GM06990 (cell line): ENCODE results near the gene ADGRA3.

Experiments used
- DNase-seq: peaks from one replicate; pipeline ENCODE4 v3.0.0-alpha.2; 2011; ENCODE audit not compliant: insufficient read length; ENCODE audit errors: extremely low read depth
- H3K27me3 ChIP-seq: replicated peaks from 2 replicates; pipeline ENCODE4 v1.6.0; 2011; ENCODE audit warnings: low read length; ENCODE audit not compliant: control insufficient read depth, insufficient read depth
- H3K36me3 ChIP-seq: 2 replicates; pipeline ENCODE4 v1.5.1; 2011; ENCODE audit warnings: low read length; ENCODE audit not compliant: control insufficient read depth, insufficient read depth
- H3K4me3 ChIP-seq: replicated peaks from 2 replicates; pipeline ENCODE4 v1.5.1; 2011; ENCODE audit warnings: low read depth, mild to moderate bottlenecking, control low read depth, low read length
- CTCF ChIP-seq: IDR thresholded peaks from 2 replicates; pipeline ENCODE4 v1.5.1; 2011; ENCODE audit warnings: low read length, control low read depth, mild to moderate bottlenecking, inconsistent platforms; ENCODE audit not compliant: insufficient read depth, poor library complexity, severe bottlenecking

Gene ADGRA3

GRCh38 chr4:22551550-22551949 is 35.7 kb upstream of the ADGRA3 start:
- TF ChIP-seq CTCF, result no peak
- no peaks in the 10 kb centered on the region for H3K27me3 ChIP-seq
- no peaks in the 10 kb centered on the region for H3K36me3 ChIP-seq

GRCh38 chr4:22546299-22546698 is 30.4 kb upstream of the ADGRA3 start:
- H3K27me3 ChIP-seq, result no peaks in the 10 kb centered on the region
- H3K4me3 ChIP-seq, result no peak overlapping the region
- DNase-seq, result no peak
- TF ChIP-seq CTCF, result no peak
- H3K36me3 ChIP-seq, result no peaks in the 10 kb centered on the region

More at GRCh38 chr4:22551550-22551949, 35.7 kb upstream of the ADGRA3 start:
- no peak overlapping the region for H3K4me3 ChIP-seq
- no peak for DNase-seq

GRCh38 chr4:22539251-22539650 is 23.4 kb upstream of the ADGRA3 start:
- TF ChIP-seq CTCF, result no peak
- no peak for DNase-seq
- Histone ChIP-seq H3K36me3 (no peaks in the 10 kb centered on the region), H3K27me3 (no peaks in the 10 kb centered on the region), H3K4me3 (no peak overlapping the region)

- no peak for DNase-seq
- TF ChIP-seq CTCF, result no peak
- Histone ChIP-seq H3K27me3 (no peaks in the 10 kb centered on the region), H3K4me3 (no peak overlapping the region), H3K36me3 (no peaks in the 10 kb centered on the region)
Observed at GRCh38 chr4:22537864-22538263, 22.0 kb upstream of the ADGRA3 start.

GRCh38 chr4:22534374-22534773 is 18.5 kb upstream of the ADGRA3 start:
- Histone ChIP-seq H3K27me3 (no peaks in the 10 kb centered on the region), H3K4me3 (no peak overlapping the region), H3K36me3 (no peaks in the 10 kb centered on the region)
- DNase-seq, result no peak
- TF ChIP-seq CTCF, result no peak

- Histone ChIP-seq H3K27me3 (no peaks in the 10 kb centered on the region), H3K4me3 (no peak overlapping the region), H3K36me3 (no peaks in the 10 kb centered on the region)
- DNase-seq, result no peak
- TF ChIP-seq CTCF, result no peak
Observed at GRCh38 chr4:22532896-22533295, 17.0 kb upstream of the ADGRA3 start.
